A673 (cell line): ENCODE data around the gene RHBG.

ENCODE experiments used
- CTCF ChIP-seq: fragments of 300-800, 200-600 bp; sonication (generic); conservative IDR thresholded peaks from 2 replicates; pipeline ENCODE4 v1.5.1; 2017; ENCODE audit warnings: low read depth, mild to moderate bottlenecking, antibody characterized with exemption, low read length, moderate library complexity, mixed read lengths
- EZH2 ChIP-seq: fragments of 200-600 bp; sonication (generic); IDR thresholded peaks from 2 replicates; pipeline ENCODE4 v1.6.1; 2017; ENCODE audit warnings: borderline replicate concordance, low read depth, mild to moderate bottlenecking, mixed read lengths, antibody characterized with exemption, low read length; ENCODE audit not compliant: poor library complexity, severe bottlenecking

GRCh38 chr1:156386949-156387869 is 18.2 kb downstream of the RHBG start:
- TF ChIP-seq EZH2, result no peak
- no peak for TF ChIP-seq CTCF
